SH-SY5Y (cell line): ENCODE data around the gene NT5DC4.

Experiments used
- GATA2 ChIP-seq: IDR thresholded peaks from 2 replicates; pipeline ENCODE4 v1.6.1; 2011; ENCODE audit warnings: mild to moderate bottlenecking, low read depth, low read length
- GATA3 ChIP-seq: IDR thresholded peaks from 2 replicates; pipeline ENCODE4 v1.6.1; 2011; ENCODE audit warnings: low read depth, mild to moderate bottlenecking, low read length, moderate library complexity

NT5DC4 gene

GRCh38 chr2:112751451-112752197, 30.8 kb downstream of the NT5DC4 start:
- TF ChIP-seq GATA3 (no peak), GATA2 (no peak)

- TF ChIP-seq GATA3 (no peak), GATA2 (no peak)
These were observed 31.8 kb downstream of the NT5DC4 start for GRCh38 chr2:112752667-112753066.

- no peak for TF ChIP-seq GATA2
- TF ChIP-seq GATA3: no peak
These were observed 33.7 kb downstream of the NT5DC4 start for GRCh38 chr2:112754564-112754963.

DNA sequence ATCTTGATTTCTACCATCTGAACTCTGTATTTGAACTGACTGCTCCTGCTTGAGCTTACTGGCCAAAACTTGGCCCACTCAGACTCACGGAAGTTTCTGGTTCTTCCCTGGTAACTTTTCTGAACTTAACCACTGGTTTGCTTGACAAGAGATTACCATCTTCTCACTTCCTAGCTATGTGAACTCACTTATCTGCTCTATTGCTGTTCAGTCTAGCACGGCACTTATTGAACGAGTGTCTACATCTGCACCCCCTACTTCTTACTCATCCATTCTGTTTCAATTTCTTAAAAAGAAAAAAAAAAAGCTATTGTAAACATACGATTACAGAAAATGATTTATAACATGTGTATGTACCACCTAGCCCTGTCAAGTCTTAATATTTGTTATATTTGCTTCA, 34.6 kb downstream of the NT5DC4 start:
- TF ChIP-seq GATA3 (no peak), GATA2 (no peak)

DNA sequence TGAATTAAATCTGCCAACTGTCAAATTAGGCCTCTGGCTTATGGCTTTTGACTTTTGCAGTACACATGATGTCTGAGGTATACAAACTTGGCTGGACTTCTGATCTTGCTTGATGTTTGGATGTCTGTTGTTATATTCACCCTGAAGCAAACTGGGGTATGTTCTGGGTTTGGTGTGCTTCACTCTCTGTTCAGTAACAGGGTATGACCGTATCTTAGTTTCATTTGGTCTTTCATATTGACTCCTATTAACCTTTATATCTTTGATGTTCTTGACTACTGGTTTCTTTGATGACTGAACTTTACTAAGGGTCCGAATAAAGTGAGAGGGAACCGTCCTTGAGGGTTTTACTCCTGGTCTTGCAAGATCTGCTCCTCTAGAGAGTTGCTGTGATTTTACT, 35.4 kb downstream of the NT5DC4 start:
- no peak for TF ChIP-seq GATA3
- TF ChIP-seq GATA2: no peak

DNA sequence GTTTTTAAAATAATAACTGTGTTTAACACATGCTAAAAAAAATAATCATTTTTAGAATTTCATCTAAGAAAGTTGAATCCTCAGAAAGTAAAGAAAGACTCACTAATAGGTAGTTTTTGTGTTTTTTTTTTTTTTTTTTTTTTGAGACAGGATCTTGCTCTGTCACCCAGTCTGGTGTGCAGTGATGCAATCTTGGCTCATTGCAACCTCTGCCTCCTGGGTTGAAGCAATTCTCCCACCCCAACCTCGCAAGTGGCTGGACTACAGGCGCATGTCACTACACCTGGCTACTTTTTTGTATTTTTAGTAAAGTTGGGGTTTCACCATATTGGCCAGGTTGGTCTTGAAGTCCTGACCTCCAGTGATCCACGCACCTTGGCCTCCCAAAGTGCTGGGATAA, 36.4 kb downstream of the NT5DC4 start:
- no peak for TF ChIP-seq GATA3
- no peak for TF ChIP-seq GATA2

DNA sequence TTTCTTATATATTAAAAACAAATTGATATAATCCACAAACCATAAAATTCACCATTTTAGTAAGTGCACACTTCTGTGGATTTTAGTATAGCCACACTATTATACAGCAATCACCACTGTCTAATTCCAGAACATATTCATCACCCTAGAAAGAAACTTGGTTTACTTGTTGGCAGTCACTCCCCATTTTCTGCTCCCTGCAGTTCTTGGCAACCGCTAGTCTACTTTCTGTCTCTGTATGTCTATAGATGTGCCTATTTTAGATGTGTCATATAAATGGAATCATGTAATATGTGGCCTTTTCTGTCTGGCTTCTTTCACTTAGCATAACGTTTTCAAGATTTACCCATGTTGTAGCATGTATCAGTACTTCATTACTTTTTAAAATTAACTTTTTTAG, 37.9 kb downstream of the NT5DC4 start:
- TF ChIP-seq GATA2 (no peak), GATA3 (no peak)

GRCh38 chr2:112760149-112760548, 39.3 kb downstream of the NT5DC4 start:
- TF ChIP-seq GATA3: no peak
- no peak for TF ChIP-seq GATA2

DNA sequence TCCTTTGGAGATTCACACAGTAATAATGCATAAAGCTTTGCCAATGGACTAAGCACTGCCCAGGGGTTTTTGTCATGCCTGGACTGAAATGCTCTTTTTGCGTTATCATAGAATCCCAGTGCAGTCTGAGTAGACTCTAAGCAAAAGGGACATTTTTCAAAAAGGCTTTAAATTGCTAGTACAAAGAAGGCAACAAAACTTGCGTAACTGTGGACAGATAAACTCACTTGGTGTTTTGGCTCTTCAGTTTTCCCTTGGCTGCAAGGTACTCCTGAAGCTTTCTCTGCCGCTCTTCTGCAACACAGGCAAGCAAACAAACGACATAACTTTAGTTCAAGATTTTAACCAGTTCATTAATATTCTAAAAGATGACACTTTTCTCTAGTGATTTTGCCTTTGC, 41.5 kb downstream of the NT5DC4 start:
- TF ChIP-seq GATA3: no peak
- TF ChIP-seq GATA2: no peak

- TF ChIP-seq GATA2 (no peak), GATA3 (no peak)
These were observed 43.5 kb downstream of the NT5DC4 start, which contains the start of gene CKAP2L for GRCh38 chr2:112764071-112765044. Gene CKAP2L (minus strand): TSS chr2:112764609. CDS start chr2:112764598, 11 bp downstream.

GRCh38 chr2:112765251-112765650, 44.4 kb downstream of the NT5DC4 start:
- TF ChIP-seq GATA2 (no peak), GATA3 (no peak)

- no peak for TF ChIP-seq GATA3
- TF ChIP-seq GATA2: no peak
These were observed 47.0 kb downstream of the NT5DC4 start for GRCh38 chr2:112767693-112768330.

DNA sequence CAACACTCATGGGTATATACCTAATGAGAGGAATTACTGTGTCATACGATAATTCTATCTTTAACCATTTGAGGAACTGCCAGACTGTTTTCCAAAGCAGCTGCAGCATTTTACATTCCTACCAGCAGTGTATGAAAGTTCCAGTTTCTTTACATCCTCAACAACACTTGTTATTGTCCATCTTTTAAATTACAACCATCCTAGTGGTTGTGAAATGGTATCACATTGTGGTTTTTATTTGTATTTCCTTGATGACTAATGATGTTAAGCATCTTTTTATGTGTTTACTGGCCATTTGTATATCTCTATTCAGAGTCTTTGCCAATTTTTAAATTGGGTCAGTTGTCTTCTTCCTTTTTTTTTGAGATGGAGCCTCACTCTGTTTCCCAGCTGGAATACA, 47.6 kb downstream of the NT5DC4 start:
- TF ChIP-seq GATA3 (no peak), GATA2 (no peak)

DNA sequence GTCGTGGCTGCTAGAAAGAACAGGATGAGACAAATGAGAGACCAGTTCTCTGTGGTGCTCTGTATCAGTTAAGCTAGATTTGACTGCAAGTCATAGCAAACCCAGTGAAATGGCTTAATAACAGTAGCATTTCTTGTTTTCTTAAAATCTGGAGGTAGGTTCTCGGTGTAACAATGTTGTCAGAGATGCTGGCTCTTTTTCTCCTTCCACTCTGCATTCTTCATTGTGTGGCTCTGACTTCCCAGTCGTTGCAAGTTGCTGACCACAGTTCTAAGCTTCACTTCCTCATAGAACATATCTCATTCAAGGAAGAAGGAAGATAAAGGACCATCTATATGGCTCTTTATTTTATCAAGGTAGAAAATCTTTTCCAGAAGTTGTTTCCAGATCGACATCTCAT, 51.5 kb downstream of the NT5DC4 start:
- TF ChIP-seq GATA3: no peak
- TF ChIP-seq GATA2: no peak
